ENCODE results near the gene ARMH4. TPM values are rescaled to one million over a fixed set of nuclear protein-coding genes. Genes with fewer than 3 reads are reported as not detected.

Gene ARMH4
- total and polyA plus RNA-seq, 4 donors = 0.40 to 14.2 (median 1.1) TPM

GRCh38 chr14:58061581-58061980 is 90.4 kb downstream of the ARMH4 start:
- Histone ChIP-seq H3K4me1 (ENCODE audit: control insufficient read depth in 5 of 5, insufficient read depth in 5 of 5, low read length in 5 of 5) (peaks cover 0 to 1% (median 0%) of the 10 kb centered on the region in 5 donors), H3K9ac (ENCODE audit: insufficient read depth in 1 of 2, low read length in 2 of 2) (no peak overlapping the region), H3K9me3 (ENCODE audit: control insufficient read depth in 4 of 4, insufficient read depth in 3 of 4, low read length in 3 of 4) (peaks cover 0 to 2% (median 0%) of the 10 kb centered on the region in 4 donors), H3K36me3 (ENCODE audit: control insufficient read depth in 4 of 4, insufficient read depth in 4 of 4, low read length in 4 of 4) (no peaks in the 10 kb centered on the region), H3K27ac (ENCODE audit: low read depth in 1 of 2, low read length in 1 of 2) (no peak overlapping the region), H3K4me3 (no peak overlapping the region), H3K27me3 (ENCODE audit: control insufficient read depth in 3 of 3, insufficient read depth in 3 of 3, low read length in 2 of 3) (no peaks in the 10 kb centered on the region)
- DNase-seq (no peak), ATAC-seq (ENCODE audit: insufficient read depth, low FRiP score) (no peak)
- no peak for TF ChIP-seq CTCF (IDR thresholded peaks at IDR 0.05; ENCODE audit: control extremely low read depth, extremely low read depth)
- WGBS, 2 donors = 70 to 81% methylated on average over 4 of the region's 4 CpGs

GRCh38 chr14:58060898-58061297 is 91.1 kb downstream of the ARMH4 start:
- Histone ChIP-seq H3K9me3 (ENCODE audit: control insufficient read depth in 4 of 4, insufficient read depth in 3 of 4, low read length in 3 of 4) (peaks cover 0 to 2% (median 0%) of the 10 kb centered on the region in 4 donors), H3K4me3 (no peak overlapping the region), H3K9ac (ENCODE audit: insufficient read depth in 1 of 2, low read length in 2 of 2) (no peak overlapping the region), H3K4me1 (ENCODE audit: control insufficient read depth in 5 of 5, insufficient read depth in 5 of 5, low read length in 5 of 5) (peaks cover 0 to 1% (median 0%) of the 10 kb centered on the region in 5 donors), H3K27me3 (ENCODE audit: control insufficient read depth in 3 of 3, insufficient read depth in 3 of 3, low read length in 2 of 3) (no peaks in the 10 kb centered on the region), H3K36me3 (ENCODE audit: control insufficient read depth in 4 of 4, insufficient read depth in 4 of 4, low read length in 4 of 4) (no peaks in the 10 kb centered on the region), H3K27ac (ENCODE audit: low read depth in 1 of 2, low read length in 1 of 2) (no peak overlapping the region)
- ATAC-seq (ENCODE audit: insufficient read depth, low FRiP score) = no peak
- DNase-seq = no peak
- 68 to 74% methylated on average over 4 of the region's 4 CpGs for WGBS, 2 donors
- no peak for TF ChIP-seq CTCF (IDR thresholded peaks at IDR 0.05; ENCODE audit: control extremely low read depth, extremely low read depth)

- H3K4me1 ChIP-seq (ENCODE audit: control insufficient read depth in 5 of 5, insufficient read depth in 5 of 5, low read length in 5 of 5) = peaks cover 0 to 1% (median 0%) of the 10 kb centered on the region in 5 donors
- no peaks in the 10 kb centered on the region for H3K36me3 ChIP-seq (ENCODE audit: control insufficient read depth in 4 of 4, insufficient read depth in 4 of 4, low read length in 4 of 4)
- no peak overlapping the region for H3K27ac ChIP-seq (ENCODE audit: low read depth in 1 of 2, low read length in 1 of 2)
- no peak for ATAC-seq (ENCODE audit: insufficient read depth, low FRiP score)
- no peak for TF ChIP-seq CTCF (IDR thresholded peaks at IDR 0.05; ENCODE audit: control extremely low read depth, extremely low read depth)
- peaks cover 0 to 2% (median 0%) of the 10 kb centered on the region in 4 donors for H3K9me3 ChIP-seq (ENCODE audit: control insufficient read depth in 4 of 4, insufficient read depth in 3 of 4, low read length in 3 of 4)
- H3K27me3 ChIP-seq (ENCODE audit: control insufficient read depth in 3 of 3, insufficient read depth in 3 of 3, low read length in 2 of 3) = no peaks in the 10 kb centered on the region
- WGBS, 2 donors = 46 to 60% methylated on average over 3 of the region's 3 CpGs
- no peak overlapping the region for H3K9ac ChIP-seq (ENCODE audit: insufficient read depth in 1 of 2, low read length in 2 of 2)
- no peak overlapping the region for H3K4me3 ChIP-seq
- DNase-seq = no peak
Observed at GRCh38 chr14:58060077-58060476, 91.9 kb downstream of the ARMH4 start.

GRCh38 chr14:58059126-58059525 is 92.9 kb downstream of the ARMH4 start:
- H3K27me3 ChIP-seq (ENCODE audit: control insufficient read depth in 3 of 3, insufficient read depth in 3 of 3, low read length in 2 of 3) = no peaks in the 10 kb centered on the region
- no peaks in the 10 kb centered on the region for H3K36me3 ChIP-seq (ENCODE audit: control insufficient read depth in 4 of 4, insufficient read depth in 4 of 4, low read length in 4 of 4)
- ATAC-seq (ENCODE audit: insufficient read depth, low FRiP score) (no peak), DNase-seq (no peak)
- no peak for TF ChIP-seq CTCF (IDR thresholded peaks at IDR 0.05; ENCODE audit: control extremely low read depth, extremely low read depth)
- peaks cover 0 to 2% (median 0%) of the 10 kb centered on the region in 4 donors for H3K9me3 ChIP-seq (ENCODE audit: control insufficient read depth in 4 of 4, insufficient read depth in 3 of 4, low read length in 3 of 4)
- no peak overlapping the region for H3K4me3 ChIP-seq
- no peak overlapping the region for H3K27ac ChIP-seq (ENCODE audit: low read depth in 1 of 2, low read length in 1 of 2)
- no peak overlapping the region for H3K9ac ChIP-seq (ENCODE audit: insufficient read depth in 1 of 2, low read length in 2 of 2)
- H3K4me1 ChIP-seq (ENCODE audit: control insufficient read depth in 5 of 5, insufficient read depth in 5 of 5, low read length in 5 of 5) = peaks cover 0 to 1% (median 0%) of the 10 kb centered on the region in 5 donors
- 78 to 88% methylated on average over 3 of the region's 3 CpGs for WGBS, 2 donors

All from lung (tissue), 12 donors.